HepG2 (cell line): ENCODE measurements around the gene TLCD3B. TPM values are rescaled to one million over a fixed set of nuclear protein-coding genes. Genes with fewer than 3 reads are reported as not detected.

Experiments
- ELF1 ChIP-seq: sonication (generic); formaldehyde crosslinking; IDR thresholded peaks from 2 replicates; pipeline ENCODE4 v1.4.0; 2020; ENCODE audit warnings: missing genetic modification reagents
- FLYWCH1 ChIP-seq: sonication (generic); formaldehyde crosslinking; IDR thresholded peaks from 2 replicates; pipeline ENCODE4 v1.8.1; 2023; ENCODE audit warnings: mild to moderate bottlenecking, missing genetic modification reagents
- FOXC1 ChIP-seq: sonication (generic); formaldehyde crosslinking; IDR thresholded peaks from 2 replicates; pipeline ENCODE4 v1.8.0; 2022; ENCODE audit warnings: mild to moderate bottlenecking, missing genetic modification reagents, borderline replicate concordance
- GABPB1 ChIP-seq: IDR thresholded peaks from 2 replicates; pipeline ENCODE4 v1.6.1; 2016; ENCODE audit warnings: mild to moderate bottlenecking, missing genetic modification reagents, moderate library complexity, missing compliant biosample characterization
- IKZF5 ChIP-seq: IDR thresholded peaks from 2 replicates; pipeline ENCODE4 v1.6.1; 2018; ENCODE audit warnings: missing genetic modification reagents, mild to moderate bottlenecking, missing compliant biosample characterization
- KLF11 ChIP-seq: IDR thresholded peaks from 2 replicates; pipeline ENCODE4 v1.6.1; 2016; ENCODE audit warnings: missing compliant biosample characterization
- KLF6 ChIP-seq: IDR thresholded peaks from 2 replicates; pipeline ENCODE4 v1.8.0; 2016; ENCODE audit warnings: missing biosample characterization, missing genetic modification reagents
- LBX2 ChIP-seq: sonication (generic); formaldehyde crosslinking; IDR thresholded peaks from 2 replicates; pipeline ENCODE4 v1.5.0; 2020; ENCODE audit warnings: missing genetic modification reagents, mild to moderate bottlenecking, borderline replicate concordance
- MEIS1 ChIP-seq: sonication (generic); formaldehyde crosslinking; IDR thresholded peaks from 2 replicates; pipeline ENCODE4 v1.9.0; 2021; ENCODE audit warnings: mild to moderate bottlenecking, missing genetic modification reagents, moderate library complexity, borderline replicate concordance
- PLRG1 ChIP-seq: fragments of 450-650 bp; conservative IDR thresholded peaks from 2 replicates; pipeline ENCODE4 v1.6.1; 2016
- RORA ChIP-seq: sonication (generic); formaldehyde crosslinking; IDR thresholded peaks from 2 replicates; pipeline ENCODE4 v1.5.0; 2020; ENCODE audit warnings: mild to moderate bottlenecking, missing genetic modification reagents, moderate library complexity
- SIN3A ChIP-seq: IDR thresholded peaks from 2 replicates; pipeline ENCODE4 v1.6.1; 2011; ENCODE audit warnings: low read depth, mild to moderate bottlenecking, control low read depth, low read length, borderline replicate concordance
- SOX13 ChIP-seq, 3 experiments: fragments of 450-650 bp in 1 of 3; sonication (generic) in 1 of 3; formaldehyde crosslinking in 1 of 3; IDR thresholded peaks in 2 of 3; conservative IDR thresholded peaks in 1 of 3; 2 replicates each; pipeline versions ENCODE4 v1.5.0 to v1.6.1; 2016 to 2020; ENCODE audit warnings: antibody characterized with exemption in 1 of 3, mild to moderate bottlenecking in 1 of 3, missing compliant biosample characterization in 1 of 3, missing genetic modification reagents in 1 of 3, moderate library complexity in 1 of 3
- SRSF1 ChIP-seq: fragments of 200-400 bp; formaldehyde crosslinking; optimal IDR thresholded peaks from 2 replicates; pipeline ENCODE3; 2017; ENCODE audit warnings: mild to moderate bottlenecking, low read depth, low read length, moderate library complexity
- TFE3 ChIP-seq: IDR thresholded peaks from 2 replicates; pipeline ENCODE4 v1.6.1; 2016
- TGIF2 ChIP-seq: IDR thresholded peaks from 2 replicates; pipeline ENCODE4 v1.6.1; 2016; ENCODE audit warnings: control low read depth, missing compliant biosample characterization
- ZNF121 ChIP-seq: sonication (generic); formaldehyde crosslinking; IDR thresholded peaks from 2 replicates; pipeline ENCODE4 v1.5.0; 2020; ENCODE audit warnings: mild to moderate bottlenecking, missing genetic modification reagents
- ZNF772 ChIP-seq: sonication (generic); formaldehyde crosslinking; IDR thresholded peaks from 2 replicates; pipeline ENCODE4 v1.5.0; 2020; ENCODE audit warnings: mild to moderate bottlenecking, missing genetic modification reagents
- ZNF780A ChIP-seq: sonication (generic); formaldehyde crosslinking; IDR thresholded peaks from 2 replicates; pipeline ENCODE4 v1.8.0; 2022; ENCODE audit warnings: mild to moderate bottlenecking, missing genetic modification reagents, moderate library complexity
- ZNF83 ChIP-seq: sonication (generic); formaldehyde crosslinking; IDR thresholded peaks from 2 replicates; pipeline ENCODE4 v1.4.0; 2020; ENCODE audit warnings: missing genetic modification reagents, mild to moderate bottlenecking, borderline replicate concordance
- polyA plus RNA-seq, 8 experiments: library from polyadenylated mRNA; depleted of rRNA in 3 of 8; stranded (reverse) in 7 of 8; unstranded in 1 of 8; fragments of >200 nt; fragmentation: Illumina TruSeq in 4 of 8; extraction: Trizol in 4 of 8; gene quantifications; 2 replicates each; pipeline versions ENCODE4 v1.2.1 to v1.2.3, GENCODE V29; 2011 to 2016; ENCODE audit warnings: low read depth in 4 of 8, missing spikeins in 1 of 8, mixed read lengths in 1 of 8; ENCODE audit not compliant: insufficient read depth in 1 of 8
- total RNA-seq, 5 experiments: library from RNA; depleted of rRNA; stranded (reverse); fragments of >200 nt; fragmentation: Illumina TruSeq; extraction: Trizol; gene quantifications; 2 replicates each; pipeline ENCODE4 v1.2.3, GENCODE V29; 2016; ENCODE audit warnings: low read depth in 1 of 5
- TF ChIP-seq, protein P1 (sequence below): sonication (generic); formaldehyde crosslinking; IDR thresholded peaks from 2 replicates; pipeline ENCODE4 v1.8.1; 2022; ENCODE audit warnings: mild to moderate bottlenecking, missing genetic modification reagents
- TF ChIP-seq, protein P2 (sequence below): sonication (generic); formaldehyde crosslinking; IDR thresholded peaks from 2 replicates; pipeline ENCODE4 v1.5.1; 2020; ENCODE audit warnings: missing genetic modification reagents, mild to moderate bottlenecking, borderline replicate concordance

TLCD3B gene
- total and polyA plus RNA-seq, 2 of the 13 experiments (the other 11 are each of a cell fraction or from before 2014, with no cell fraction given) = not detected

DNA sequence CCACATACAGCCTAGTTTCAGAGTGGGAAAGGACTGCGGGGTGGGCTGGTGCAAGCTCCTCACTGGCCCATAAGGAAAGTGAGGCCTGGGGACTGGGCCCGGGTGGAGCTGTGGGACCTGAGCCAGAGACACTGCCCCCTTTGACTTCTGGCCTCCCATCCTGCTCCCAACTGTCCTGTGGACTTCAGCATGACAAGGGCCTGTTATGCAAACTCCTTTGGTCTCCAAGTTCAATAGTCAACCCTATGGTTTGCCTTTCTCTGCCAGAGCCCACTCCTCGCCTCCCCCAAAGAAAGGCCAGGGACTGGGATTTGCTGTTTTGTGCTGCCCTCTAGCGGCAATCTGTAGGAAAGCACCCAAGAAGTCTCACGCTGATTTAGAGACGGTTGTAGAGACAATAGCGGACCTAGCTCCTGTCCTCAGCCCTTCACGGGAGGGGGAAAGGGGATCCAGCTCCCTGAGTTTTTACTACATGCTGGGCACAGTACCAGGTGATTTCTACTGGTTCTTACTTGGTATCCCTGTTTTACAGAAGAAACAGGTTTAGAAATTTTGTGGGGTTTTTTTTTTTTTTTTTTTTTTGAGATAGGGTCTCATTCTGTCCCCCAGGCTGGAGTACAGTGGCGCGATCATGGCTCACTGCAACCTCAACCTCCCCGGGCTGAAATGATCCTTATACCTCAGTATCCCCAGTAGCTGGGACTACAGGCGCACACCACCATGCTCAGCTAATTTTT lies 1.2 kb upstream of the TLCD3B start (continued):
- no peak for TF ChIP-seq LBX2 (CRISPR knock-in tag)
- no peak for TF ChIP-seq FLYWCH1 (CRISPR knock-in tag)
- TF ChIP-seq TFE3 = 0 out of 2 replicates have a peak, but pooled peaks have one; percentile 45
- 0 out of 2 replicates have a peak, but pooled peaks have one; percentile 53 for TF ChIP-seq IKZF5
- TF ChIP-seq, protein P1, sequence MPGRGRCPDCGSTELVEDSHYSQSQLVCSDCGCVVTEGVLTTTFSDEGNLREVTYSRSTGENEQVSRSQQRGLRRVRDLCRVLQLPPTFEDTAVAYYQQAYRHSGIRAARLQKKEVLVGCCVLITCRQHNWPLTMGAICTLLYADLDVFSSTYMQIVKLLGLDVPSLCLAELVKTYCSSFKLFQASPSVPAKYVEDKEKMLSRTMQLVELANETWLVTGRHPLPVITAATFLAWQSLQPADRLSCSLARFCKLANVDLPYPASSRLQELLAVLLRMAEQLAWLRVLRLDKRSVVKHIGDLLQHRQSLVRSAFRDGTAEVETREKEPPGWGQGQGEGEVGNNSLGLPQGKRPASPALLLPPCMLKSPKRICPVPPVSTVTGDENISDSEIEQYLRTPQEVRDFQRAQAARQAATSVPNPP (CRISPR knock-in tag) = no peak
- TF ChIP-seq ZNF83 (CRISPR knock-in tag) = no peak
- no peak for TF ChIP-seq KLF6
- TF ChIP-seq SRSF1 = no peak
- TF ChIP-seq SOX13 (IDR thresholded peaks at IDR 0.05) = no peak
- 0 out of 4 replicates have a peak, but pooled peaks of 1 of the 2 experiments have one; percentile 10 for TF ChIP-seq SOX13 (CRISPR knock-in tag; conservative IDR thresholded peaks at IDR 0.05 in 1 of 2, IDR thresholded peaks at IDR 0.05 in 1 of 2)
- no peak for TF ChIP-seq PLRG1
- TF ChIP-seq MEIS1 (CRISPR knock-in tag) = no peak
- TF ChIP-seq SIN3A = no peak
- TF ChIP-seq GABPB1 (CRISPR knock-in tag) = 0 out of 2 replicates have a peak, but pooled peaks have one; percentile 13
- no peak for TF ChIP-seq ZNF780A
- TF ChIP-seq ELF1 (CRISPR knock-in tag) = peak; percentile 31; the same call in 1 of the 2 replicates
- TF ChIP-seq ZNF772 (CRISPR knock-in tag) = no peak
- no peak for TF ChIP-seq RORA
- TF ChIP-seq FOXC1 = peak; percentile 29; the same call in 1 of the 2 replicates
- TF ChIP-seq KLF11 = no peak
- no peak for TF ChIP-seq TGIF2
- TF ChIP-seq ZNF121 = no peak
- TF ChIP-seq, protein P2, sequence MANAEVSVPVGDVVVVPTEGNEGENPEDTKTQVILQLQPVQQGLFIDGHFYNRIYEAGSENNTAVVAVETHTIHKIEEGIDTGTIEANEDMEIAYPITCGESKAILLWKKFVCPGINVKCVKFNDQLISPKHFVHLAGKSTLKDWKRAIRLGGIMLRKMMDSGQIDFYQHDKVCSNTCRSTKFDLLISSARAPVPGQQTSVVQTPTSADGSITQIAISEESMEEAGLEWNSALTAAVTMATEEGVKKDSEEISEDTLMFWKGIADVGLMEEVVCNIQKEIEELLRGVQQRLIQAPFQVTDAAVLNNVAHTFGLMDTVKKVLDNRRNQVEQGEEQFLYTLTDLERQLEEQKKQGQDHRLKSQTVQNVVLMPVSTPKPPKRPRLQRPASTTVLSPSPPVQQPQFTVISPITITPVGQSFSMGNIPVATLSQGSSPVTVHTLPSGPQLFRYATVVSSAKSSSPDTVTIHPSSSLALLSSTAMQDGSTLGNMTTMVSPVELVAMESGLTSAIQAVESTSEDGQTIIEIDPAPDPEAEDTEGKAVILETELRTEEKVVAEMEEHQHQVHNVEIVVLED = peak; percentile 18; the same call in 1 of the 2 replicates
